Gastroesophageal sphincter (tissue), 4 donors: ENCODE results near the gene SPATA6. TPM values are rescaled to one million over a fixed set of nuclear protein-coding genes. Genes with fewer than 3 reads are reported as not detected.

ENCODE experiments used
- ATAC-seq: fragments of 150-250 bp; one replicate; pipeline ENCODE4 v1.9.1; 2016; ENCODE audit warnings: mild to moderate bottlenecking, moderate library complexity
- H3K27ac ChIP-seq, 4 donors: fragments of 200-600 bp; sonication (generic) in 3 of 4; 1 replicate in 3 of 4; 2 replicates in 1 of 4; pipeline ENCODE4 v1.5.1; 2016 to 2019
- H3K27me3 ChIP-seq: fragments of 200-600 bp; sonication (generic); one replicate; pipeline ENCODE4 v1.5.1; 2019
- H3K36me3 ChIP-seq, 2 donors: fragments of 200-600 bp; sonication (generic); one replicate each; pipeline ENCODE4 v1.5.1; 2019; ENCODE audit warnings: control low read depth in 1 of 2
- H3K4me1 ChIP-seq, 3 donors: fragments of 200-600 bp; sonication (generic); 1 replicate in 2 of 3; 2 replicates in 1 of 3; pipeline ENCODE4 v1.5.1; 2016 to 2019; ENCODE audit warnings: control low read depth in 2 of 3
- H3K4me3 ChIP-seq, 2 donors: fragments of 200-600 bp; sonication (generic); one replicate each; pipeline ENCODE4 v1.5.1; 2019; ENCODE audit warnings: mild to moderate bottlenecking in 1 of 2, moderate library complexity in 1 of 2
- H3K9me3 ChIP-seq, 3 donors: fragments of 200-600 bp; sonication (generic); one replicate each; pipeline ENCODE4 v1.5.1; 2017 to 2019; ENCODE audit warnings: control low read depth in 2 of 3
- CTCF ChIP-seq, 4 experiments: fragments of 200-600 bp in 2 of 4; fragments of 450-650 bp in 2 of 4; sonication (generic) in 1 of 4; IDR thresholded peaks; one replicate each; pipeline ENCODE4 v1.5.1; 2017 to 2019; ENCODE audit warnings: antibody characterized with exemption in 4 of 4, mild to moderate bottlenecking in 2 of 4, moderate library complexity in 2 of 4
- EP300 ChIP-seq: sonication (generic); formaldehyde crosslinking; IDR thresholded peaks from one replicate; pipeline ENCODE4 v1.6.1; 2017; ENCODE audit warnings: antibody characterized with exemption, mild to moderate bottlenecking
- POLR2A ChIP-seq, 2 donors: fragments of 450-650 bp; IDR thresholded peaks; one replicate each; pipeline ENCODE4 v1.6.1; 2017; ENCODE audit warnings: antibody characterized with exemption in 2 of 2, mild to moderate bottlenecking in 2 of 2, moderate library complexity in 1 of 2
- POLR2AphosphoS5 ChIP-seq: sonication (generic); formaldehyde crosslinking; IDR thresholded peaks from one replicate; pipeline ENCODE4 v1.6.1; 2017; ENCODE audit warnings: antibody characterized with exemption
- WGBS, 2 donors: methylation state at CpG; one replicate each; pipeline ENCODE4 v1.1.5; 2018; ENCODE audit warnings: low coverage in 1 of 2; 5-methylcytosine and 5-hydroxymethylcytosine counted together
- total RNA-seq, 4 donors: library from RNA; depleted of rRNA; stranded (reverse); fragments of >200 nt; gene quantifications; one replicate each; pipeline ENCODE4 v1.1.0, GENCODE V29; 2016

The SPATA6 gene
- total RNA-seq, 4 donors from 2014 or later: 16.3 to 31.9 (median 16.4) TPM

- peaks cover 0 to 3% (median 0%) of the 10 kb centered on the region in 3 donors for H3K9me3 ChIP-seq
- H3K36me3 ChIP-seq: peaks cover 0 to 8% of the 10 kb centered on the region in 2 donors
- H3K27me3 ChIP-seq: no peaks in the 10 kb centered on the region
- H3K4me3 ChIP-seq: no peak overlapping the region
- ATAC-seq: no peak
- H3K27ac ChIP-seq: no peak overlapping the region
- TF ChIP-seq POLR2A (IDR thresholded peaks at IDR 0.05): no peak
- TF ChIP-seq EP300: no peak
- no peak for TF ChIP-seq CTCF (IDR thresholded peaks at IDR 0.05)
- no peak for TF ChIP-seq POLR2AphosphoS5
- WGBS, 2 donors: 90 to 100% methylated on average over 1 of the region's 1 CpG
- H3K4me1 ChIP-seq: peaks cover 0 to 7% (median 2%) of the 10 kb centered on the region in 3 donors
Observed at GRCh38 chr1:48430832-48431231, 41.2 kb downstream of the SPATA6 start.

GRCh38 chr1:48422009-48422408 is 50.0 kb downstream of the SPATA6 start:
- Histone ChIP-seq H3K36me3 (no peaks in the 10 kb centered on the region), H3K9me3 (no peaks in the 10 kb centered on the region), H3K27me3 (no peaks in the 10 kb centered on the region), H3K4me3 (no peak overlapping the region), H3K4me1 (no peaks in the 10 kb centered on the region), H3K27ac (no peak overlapping the region)
- WGBS, 2 donors: 18 to 25% methylated on average over 1 of the region's 1 CpG
- ATAC-seq: no peak
- TF ChIP-seq POLR2AphosphoS5 (no peak), POLR2A (IDR thresholded peaks at IDR 0.05) (no peak), CTCF (IDR thresholded peaks at IDR 0.05) (no peak)

DNA sequence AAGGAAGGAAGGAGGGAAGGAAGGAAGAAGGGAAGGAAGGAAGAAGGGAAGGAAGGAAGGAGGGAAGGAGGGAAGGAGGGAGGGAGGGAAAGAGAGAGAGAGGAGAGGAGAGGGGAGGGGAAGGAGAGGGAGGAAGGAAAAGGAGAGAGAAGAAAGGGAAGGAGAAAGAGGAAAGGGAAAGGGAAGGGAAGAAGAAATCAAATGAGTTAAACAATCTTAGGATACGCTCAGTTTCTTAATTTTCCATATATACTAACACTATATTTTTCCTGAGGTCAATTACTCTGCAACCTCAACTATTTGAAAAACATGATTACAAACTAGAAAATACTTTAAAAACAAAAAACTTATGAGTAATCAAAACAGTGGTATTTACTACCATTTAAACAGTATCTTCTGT is 53.3 kb downstream of the SPATA6 start:
- Histone ChIP-seq H3K27me3 (no peaks in the 10 kb centered on the region), H3K4me1 (peaks cover 0 to 10% (median 0%) of the 10 kb centered on the region in 3 donors), H3K4me3 (no peak overlapping the region), H3K9me3 (no peaks in the 10 kb centered on the region), H3K36me3 (no peaks in the 10 kb centered on the region), H3K27ac (no peak overlapping the region)
- ATAC-seq: no peak
- TF ChIP-seq CTCF (IDR thresholded peaks at IDR 0.05) (no peak), EP300 (no peak), POLR2A (IDR thresholded peaks at IDR 0.05) (no peak), POLR2AphosphoS5 (no peak)
- 92 to 100% methylated on average over 1 of the region's 1 CpG for WGBS, 2 donors

GRCh38 chr1:48415050-48415449 is 57.0 kb downstream of the SPATA6 start:
- Histone ChIP-seq H3K27me3 (no peaks in the 10 kb centered on the region), H3K36me3 (no peaks in the 10 kb centered on the region), H3K9me3 (no peaks in the 10 kb centered on the region), H3K4me1 (peaks cover 0 to 10% (median 0%) of the 10 kb centered on the region in 3 donors), H3K27ac (no peak overlapping the region), H3K4me3 (no peak overlapping the region)
- TF ChIP-seq POLR2AphosphoS5: no peak
- TF ChIP-seq EP300: no peak
- TF ChIP-seq POLR2A (IDR thresholded peaks at IDR 0.05): no peak
- TF ChIP-seq CTCF (IDR thresholded peaks at IDR 0.05): no peak
- peak; percentile 31 for ATAC-seq
- 66% methylated on average over 4 of the region's 4 CpGs for WGBS, 2 donors

- H3K27ac ChIP-seq: no peak overlapping the region
- peaks cover 0 to 7% of the 10 kb centered on the region in 2 donors for H3K36me3 ChIP-seq
- H3K9me3 ChIP-seq: no peaks in the 10 kb centered on the region
- H3K4me3 ChIP-seq: no peak overlapping the region
- H3K4me1 ChIP-seq: peaks cover 0 to 10% (median 0%) of the 10 kb centered on the region in 3 donors
- 29 to 44% methylated on average over 2 of the region's 2 CpGs for WGBS, 2 donors
- no peaks in the 10 kb centered on the region for H3K27me3 ChIP-seq
- TF ChIP-seq CTCF (IDR thresholded peaks at IDR 0.05) (no peak), POLR2A (IDR thresholded peaks at IDR 0.05) (no peak), POLR2AphosphoS5 (no peak), EP300 (no peak)
- no peak for ATAC-seq
Observed at GRCh38 chr1:48414264-48414663, 57.7 kb downstream of the SPATA6 start.
